ENCODE results near the gene TCF7L1.

Gene TCF7L1

GRCh38 chr2:85288244-85288725, 155.1 kb downstream of the TCF7L1 start:
- no peak for TF ChIP-seq CTCF (IDR thresholded peaks at IDR 0.05; ENCODE audit: low read depth, low read length, missing control alignments)
- DNase-seq (ENCODE audit: extremely low read depth, low read depth), result no peak
- H3K4me3 ChIP-seq (replicated peaks; ENCODE audit: low read depth, low read length), result no peak overlapping the region

GRCh38 chr2:85291425-85292023, 158.3 kb downstream of the TCF7L1 start:
- H3K4me3 ChIP-seq (replicated peaks; ENCODE audit: low read depth, low read length), result no peak overlapping the region
- no peak for DNase-seq (ENCODE audit: extremely low read depth, low read depth)
- no peak for TF ChIP-seq CTCF (IDR thresholded peaks at IDR 0.05; ENCODE audit: low read depth, low read length, missing control alignments)

GRCh38 chr2:85302121-85302520, 168.9 kb downstream of the TCF7L1 start:
- TF ChIP-seq CTCF (IDR thresholded peaks at IDR 0.05; ENCODE audit: low read depth, low read length, missing control alignments), result no peak
- no peak overlapping the region for H3K4me3 ChIP-seq (replicated peaks; ENCODE audit: low read depth, low read length)
- no peak for DNase-seq (ENCODE audit: extremely low read depth, low read depth)

GRCh38 chr2:85303780-85304531, 170.8 kb downstream of the TCF7L1 start:
- DNase-seq (ENCODE audit: extremely low read depth, low read depth), result no peak
- H3K4me3 ChIP-seq (replicated peaks; ENCODE audit: low read depth, low read length), result no peak overlapping the region

GRCh38 chr2:85307527-85307897, 174.3 kb downstream of the TCF7L1 start:
- no peak overlapping the region for H3K4me3 ChIP-seq (replicated peaks; ENCODE audit: low read depth, low read length)
- TF ChIP-seq CTCF (IDR thresholded peaks at IDR 0.05; ENCODE audit: low read depth, low read length, missing control alignments), result no peak
- no peak for DNase-seq (ENCODE audit: extremely low read depth, low read depth)

More at GRCh38 chr2:85303780-85304531, 170.8 kb downstream of the TCF7L1 start:
- TF ChIP-seq CTCF (IDR thresholded peaks at IDR 0.05; ENCODE audit: low read depth, low read length, missing control alignments), result no peak

GRCh38 chr2:85308201-85308600, 175.0 kb downstream of the TCF7L1 start:
- no peak for DNase-seq (ENCODE audit: extremely low read depth, low read depth)
- TF ChIP-seq CTCF (IDR thresholded peaks at IDR 0.05; ENCODE audit: low read depth, low read length, missing control alignments), result no peak
- no peak overlapping the region for H3K4me3 ChIP-seq (replicated peaks; ENCODE audit: low read depth, low read length)
